NCI-H1092 treated with DMSO at 0.1 percent for 48 hours (cell line): ENCODE results near the gene FAM118B.

Experiments
- DNase-seq: peaks from one replicate; lab custom pipeline; 2025; lab: John Stamatoyannopoulos, UW

The FAM118B gene

DNA sequence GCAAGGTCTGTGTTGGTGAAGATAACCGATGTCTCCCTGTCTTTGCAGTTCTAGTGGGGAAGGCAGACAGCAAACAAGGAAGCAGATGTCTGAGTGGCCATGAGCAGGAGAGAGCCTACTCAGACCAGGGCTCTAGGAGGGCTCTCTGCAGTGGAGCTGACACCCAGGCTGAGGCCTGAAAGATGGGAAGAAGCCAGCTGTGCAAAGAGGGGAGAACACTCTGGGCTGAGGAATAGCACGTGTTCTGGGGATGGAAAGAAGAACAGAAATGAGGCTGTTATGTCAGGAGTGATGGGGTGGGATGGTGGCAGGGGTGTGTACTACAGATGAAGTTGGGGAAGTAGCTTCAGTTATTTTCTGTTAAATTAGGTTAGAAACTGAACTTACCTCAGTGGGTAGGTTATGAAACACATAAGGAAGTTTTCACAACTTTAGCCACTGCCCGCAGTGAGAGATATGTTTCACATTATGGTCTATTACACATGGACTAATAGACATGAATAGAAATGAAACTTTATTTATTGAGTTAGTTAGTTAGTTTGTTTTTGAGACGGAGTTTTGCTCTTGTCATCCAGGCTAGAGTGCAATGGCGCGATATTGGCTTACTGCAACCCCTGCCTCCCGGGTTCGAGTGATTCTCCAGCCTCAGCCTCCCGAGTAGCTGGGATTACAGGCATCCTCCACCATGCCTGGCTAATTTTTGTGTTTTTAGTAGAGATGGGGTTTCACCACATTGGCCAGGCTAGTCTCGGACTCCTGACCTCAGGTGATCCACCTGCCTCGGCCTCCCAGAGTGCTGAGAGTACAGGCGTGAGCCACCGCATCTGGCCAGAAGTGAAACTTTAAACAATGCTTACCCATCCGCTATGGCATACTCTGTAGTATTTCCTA, 100.1 kb downstream of the FAM118B start:
- DNase-seq: no peak
